ENCODE data around the gene PICALM.
"Not testable (repeated sequence)": the region's sequence is repeated elsewhere in the genome, so short reads cannot be mapped to it uniquely, and the experiment has no call there.

The PICALM gene

DNA sequence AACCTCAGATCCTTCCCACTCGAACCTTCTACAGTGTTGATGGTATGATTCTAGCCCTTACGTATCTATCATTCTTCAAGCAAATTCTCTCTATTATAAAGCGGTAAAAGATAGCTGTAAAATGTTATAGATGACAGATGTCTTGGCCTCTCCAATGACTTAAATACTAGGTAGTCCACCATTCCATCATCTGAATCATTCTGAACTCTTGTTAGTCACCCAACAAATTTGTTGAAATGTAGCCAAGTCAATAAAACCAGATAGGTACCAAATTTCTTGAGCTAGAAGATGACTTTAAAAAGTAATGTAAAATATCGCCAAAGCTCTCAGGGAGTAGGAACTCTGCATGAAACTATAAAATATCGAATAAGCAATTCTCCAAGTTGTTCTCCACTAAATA, 32.6 kb upstream of the PICALM start:
- Mint-ChIP-seq H3K4me3 (no peak overlapping the region), H3K27me3 (ENCODE audit: low read depth) (peaks cover 8% of the 10 kb centered on the region), H3K9me3 (no peaks in the 10 kb centered on the region)

DNA sequence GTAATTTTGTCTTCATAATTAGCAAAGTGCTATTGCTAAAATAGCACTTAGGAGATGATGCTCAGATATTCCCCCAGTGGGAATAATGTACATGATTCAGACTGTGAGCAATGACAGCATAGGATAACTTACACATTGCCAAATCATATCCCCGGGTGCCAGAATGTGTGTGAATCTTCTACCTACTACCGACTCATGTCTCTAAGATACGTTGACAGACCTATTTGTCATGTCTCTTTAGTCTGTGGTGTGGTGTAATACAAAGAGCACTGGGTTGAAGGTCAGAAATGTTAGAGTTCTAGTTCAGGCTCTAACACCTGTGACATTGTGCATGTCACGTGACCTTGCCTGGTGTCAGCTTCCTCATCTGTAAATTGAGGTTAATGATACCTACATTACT, 31.0 kb upstream of the PICALM start:
- Mint-ChIP-seq H3K4me3 (no peak overlapping the region), H3K4me1 (ENCODE audit: low read depth) (no peaks in the 10 kb centered on the region), H3K27me3 (ENCODE audit: low read depth) (peaks cover 8% of the 10 kb centered on the region), H3K27ac (no peak overlapping the region), H3K36me3 (ENCODE audit: low read depth) (peaks cover 2% of the 10 kb centered on the region), H3K9me3 (no peaks in the 10 kb centered on the region)

More for the DNA sequence above, 32.6 kb upstream of the PICALM start:
- Mint-ChIP-seq H3K36me3 (ENCODE audit: low read depth) (peaks cover 2% of the 10 kb centered on the region), H3K27ac (no peak overlapping the region), H3K4me1 (ENCODE audit: low read depth) (no peaks in the 10 kb centered on the region)

DNA sequence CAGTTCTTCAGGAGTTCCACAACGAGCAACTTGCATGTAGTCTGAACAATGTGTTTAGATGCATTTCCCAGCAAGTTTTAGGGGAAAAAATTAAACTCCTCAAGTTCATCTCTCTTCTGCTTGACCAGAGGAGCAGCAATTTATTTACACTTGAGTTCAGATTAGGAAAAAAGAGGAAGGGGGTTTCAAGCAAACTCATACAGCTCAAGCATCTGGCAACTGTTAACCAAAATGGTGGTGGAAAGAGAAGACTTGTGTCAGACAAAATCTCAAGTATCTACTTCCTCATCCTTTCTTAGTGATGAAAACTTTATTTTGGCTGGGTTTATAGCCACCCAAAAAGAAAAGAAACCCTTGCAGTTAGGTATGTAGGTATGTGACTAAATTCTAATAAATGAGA, 29.1 kb upstream of the PICALM start:
- Mint-ChIP-seq H3K36me3 (ENCODE audit: low read depth) (peaks cover 2% of the 10 kb centered on the region), H3K9me3 (no peaks in the 10 kb centered on the region), H3K4me3 (no peak overlapping the region), H3K27me3 (ENCODE audit: low read depth) (peaks cover 8% of the 10 kb centered on the region), H3K4me1 (ENCODE audit: low read depth) (no peaks in the 10 kb centered on the region), H3K27ac (no peak overlapping the region)

DNA sequence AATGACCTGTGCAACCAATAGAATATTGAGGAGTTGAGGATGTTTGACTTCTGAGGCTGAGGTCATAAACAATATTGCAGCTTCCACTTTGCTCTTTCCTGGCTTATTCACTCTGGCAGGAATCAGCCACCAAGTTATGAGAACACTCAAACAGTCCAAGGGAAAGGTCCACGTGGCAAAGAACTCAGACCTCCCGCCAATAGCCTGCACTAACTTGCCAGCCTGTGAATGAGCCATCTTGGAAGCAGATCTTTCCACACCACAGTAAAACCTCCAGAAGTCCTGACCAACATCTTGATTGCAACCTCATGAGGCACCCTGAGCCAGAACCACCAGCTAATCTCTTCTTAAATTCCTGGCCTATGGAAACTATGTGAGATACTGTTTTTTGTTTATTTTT, 22.7 kb upstream of the PICALM start:
- no peak overlapping the region for H3K4me3 Mint-ChIP-seq
- H3K4me1 Mint-ChIP-seq (ENCODE audit: low read depth), result peaks cover 5% of the 10 kb centered on the region
- no peaks in the 10 kb centered on the region for H3K36me3 Mint-ChIP-seq (ENCODE audit: low read depth)
- H3K27ac Mint-ChIP-seq, result no peak overlapping the region
- H3K27me3 Mint-ChIP-seq (ENCODE audit: low read depth), result no peaks in the 10 kb centered on the region
- H3K9me3 Mint-ChIP-seq, result no peaks in the 10 kb centered on the region

DNA sequence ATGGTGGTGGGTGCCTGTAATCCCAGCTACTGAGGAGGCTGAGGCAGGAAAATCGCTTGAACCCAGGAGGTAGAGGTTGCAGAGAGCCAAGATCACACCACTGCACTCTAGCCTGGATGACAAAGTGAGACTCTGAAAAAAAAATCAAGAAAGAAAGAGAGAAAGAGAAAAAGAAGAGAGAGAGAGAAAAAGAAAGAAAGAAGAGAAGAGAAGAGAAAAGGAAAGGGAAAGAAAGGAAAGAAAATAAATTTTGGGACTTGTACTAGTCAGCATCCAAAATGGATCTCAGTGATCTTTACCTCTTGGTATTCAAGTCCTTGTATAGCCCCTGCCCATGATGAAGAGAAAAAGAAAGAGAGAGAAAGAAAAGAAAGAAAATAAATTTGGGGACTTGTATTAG, 22.2 kb upstream of the PICALM start:
- H3K9me3 Mint-ChIP-seq, result no peaks in the 10 kb centered on the region
- no peak overlapping the region for H3K27ac Mint-ChIP-seq
- no peaks in the 10 kb centered on the region for H3K27me3 Mint-ChIP-seq (ENCODE audit: low read depth)
- no peak overlapping the region for H3K4me3 Mint-ChIP-seq
- H3K36me3 Mint-ChIP-seq (ENCODE audit: low read depth), result no peaks in the 10 kb centered on the region
- H3K4me1 Mint-ChIP-seq (ENCODE audit: low read depth), result peaks cover 5% of the 10 kb centered on the region

DNA sequence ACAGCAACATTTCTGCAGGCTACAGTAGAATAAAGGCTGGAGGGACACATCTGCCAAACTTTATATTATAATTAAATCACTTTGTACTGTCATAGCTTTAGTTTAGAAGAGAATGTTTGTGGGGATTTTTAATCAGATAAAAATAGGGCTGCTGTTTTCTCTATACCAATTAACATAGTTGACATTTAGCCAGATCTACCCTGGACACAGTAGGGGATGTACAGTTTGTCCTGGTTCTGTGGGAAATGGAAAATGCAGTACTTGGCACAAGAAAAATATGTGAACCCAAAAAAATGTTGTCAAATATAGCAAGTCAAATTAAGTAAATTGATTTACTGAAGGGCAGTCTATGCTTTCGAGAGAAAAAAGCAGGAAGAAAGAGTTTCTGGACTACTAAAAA, 20.8 kb upstream of the PICALM start:
- Mint-ChIP-seq H3K36me3 (ENCODE audit: low read depth) (no peaks in the 10 kb centered on the region), H3K9me3 (no peaks in the 10 kb centered on the region), H3K27me3 (ENCODE audit: low read depth) (no peaks in the 10 kb centered on the region), H3K27ac (no peak overlapping the region), H3K4me1 (ENCODE audit: low read depth) (peaks cover 5% of the 10 kb centered on the region), H3K4me3 (no peak overlapping the region)

DNA sequence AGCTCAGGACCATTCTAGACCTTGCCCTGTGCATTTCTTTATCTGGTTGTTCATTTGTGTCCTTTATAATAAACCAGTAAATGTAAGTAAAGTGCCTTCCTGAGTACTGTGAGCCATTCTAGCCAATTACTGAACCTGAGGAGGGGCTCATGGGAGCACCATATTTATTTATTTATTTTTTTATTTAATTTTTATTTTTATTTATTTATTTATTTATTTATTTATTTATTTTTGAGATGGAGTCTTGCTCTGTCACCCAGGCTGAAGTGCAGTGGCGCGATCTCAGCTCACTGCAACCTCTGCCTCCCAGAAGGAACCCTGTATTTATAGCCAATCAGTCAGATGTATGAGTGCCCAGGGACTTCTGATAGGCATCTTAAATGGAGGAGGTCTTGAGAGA, 18.8 kb upstream of the PICALM start:
- H3K9me3 Mint-ChIP-seq; H3K4me3 Mint-ChIP-seq; H3K4me1 Mint-ChIP-seq (ENCODE audit: low read depth); H3K27ac Mint-ChIP-seq; H3K36me3 Mint-ChIP-seq (ENCODE audit: low read depth); H3K27me3 Mint-ChIP-seq (ENCODE audit: low read depth): not testable (repeated sequence)

DNA sequence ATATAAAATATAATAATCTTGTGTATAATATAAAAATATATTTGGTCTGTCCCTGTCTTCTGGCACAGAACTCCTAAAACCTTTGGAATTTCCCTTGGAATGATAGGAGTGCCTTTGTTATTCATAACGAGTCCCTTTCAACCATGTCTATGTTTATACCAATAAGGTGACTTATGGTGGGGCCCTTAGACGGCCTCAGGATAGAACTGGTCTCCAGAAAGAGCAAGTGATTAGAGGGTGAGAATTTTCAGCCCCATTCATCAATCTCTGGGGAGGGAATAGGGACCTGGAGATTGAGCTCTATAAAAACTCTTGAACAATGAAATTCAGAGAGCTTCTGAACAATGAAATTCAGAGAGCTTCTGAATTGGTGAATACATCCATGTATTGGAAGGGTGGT, 18.4 kb upstream of the PICALM start:
- no peaks in the 10 kb centered on the region for H3K36me3 Mint-ChIP-seq (ENCODE audit: low read depth)
- H3K4me3 Mint-ChIP-seq, result no peak overlapping the region
- H3K9me3 Mint-ChIP-seq, result no peaks in the 10 kb centered on the region
- H3K27me3 Mint-ChIP-seq (ENCODE audit: low read depth), result peaks cover 5% of the 10 kb centered on the region
- H3K27ac Mint-ChIP-seq, result no peak overlapping the region
- peaks cover 5% of the 10 kb centered on the region for H3K4me1 Mint-ChIP-seq (ENCODE audit: low read depth)

DNA sequence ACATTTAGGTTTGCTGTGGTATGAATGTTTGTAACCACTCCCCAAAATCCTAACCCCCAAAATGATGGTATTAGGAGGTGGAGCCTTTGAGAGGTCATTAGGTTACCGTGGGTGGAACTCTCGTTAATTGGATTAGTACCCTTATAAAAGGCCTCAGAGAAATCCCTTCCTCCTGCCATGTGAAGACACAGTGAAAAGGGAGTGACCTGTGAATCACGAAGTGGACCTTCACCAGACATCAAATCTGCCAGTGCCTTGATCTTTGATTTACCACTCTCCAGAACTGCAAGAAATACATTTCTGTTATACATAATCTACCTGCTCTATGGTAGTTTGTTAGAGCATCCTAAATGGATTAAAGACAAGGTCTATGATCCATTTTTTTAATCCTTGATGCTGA, 12.6 kb upstream of the PICALM start:
- peaks cover 13% of the 10 kb centered on the region for H3K27me3 Mint-ChIP-seq (ENCODE audit: low read depth)
- no peaks in the 10 kb centered on the region for H3K4me1 Mint-ChIP-seq (ENCODE audit: low read depth)
- H3K4me3 Mint-ChIP-seq, result no peak overlapping the region
- H3K36me3 Mint-ChIP-seq (ENCODE audit: low read depth), result peaks cover 1% of the 10 kb centered on the region
- H3K27ac Mint-ChIP-seq, result no peak overlapping the region
- H3K9me3 Mint-ChIP-seq, result no peaks in the 10 kb centered on the region

DNA sequence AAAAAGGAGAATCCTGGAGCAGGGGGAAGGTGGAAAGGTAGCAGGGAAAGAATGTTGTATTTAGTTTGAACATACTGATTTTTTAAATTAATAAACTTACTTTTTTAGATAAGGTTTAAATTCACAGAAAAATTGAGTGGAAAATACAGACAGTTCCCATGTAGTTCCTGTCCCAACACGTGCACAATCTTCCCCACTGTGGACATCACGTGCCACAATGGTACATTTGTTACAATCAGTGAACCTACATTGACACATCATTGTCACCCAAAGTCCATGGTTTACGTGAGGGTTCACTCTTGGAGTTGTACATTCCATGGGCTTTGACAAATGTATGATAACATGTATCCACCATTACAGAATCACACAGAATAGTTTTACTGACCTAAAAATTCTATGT, 10.5 kb upstream of the PICALM start:
- Mint-ChIP-seq H3K27me3 (ENCODE audit: low read depth) (peaks cover 15% of the 10 kb centered on the region), H3K36me3 (ENCODE audit: low read depth) (peaks cover 1% of the 10 kb centered on the region), H3K4me1 (ENCODE audit: low read depth) (no peaks in the 10 kb centered on the region), H3K27ac (no peak overlapping the region), H3K9me3 (no peaks in the 10 kb centered on the region), H3K4me3 (no peak overlapping the region)

DNA sequence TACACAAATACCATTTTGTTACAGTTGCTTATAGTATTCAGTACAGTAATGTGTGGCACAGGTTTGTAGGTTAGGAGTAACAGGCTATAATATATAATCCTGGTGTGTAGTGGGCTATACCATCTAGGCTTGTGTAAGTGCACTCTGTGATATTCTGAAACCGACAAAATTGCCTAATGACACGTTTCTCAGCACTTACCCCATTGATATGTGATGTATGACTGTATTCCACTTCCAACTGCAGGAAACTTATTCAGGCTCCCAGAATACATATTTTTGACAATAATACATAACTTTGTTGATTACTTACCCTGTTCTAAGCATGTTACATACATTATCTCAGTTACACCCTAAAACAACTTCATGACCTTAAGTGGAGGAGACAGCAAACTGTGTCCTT, 5.1 kb upstream of the PICALM start:
- peaks cover 14% of the 10 kb centered on the region for H3K4me1 Mint-ChIP-seq (ENCODE audit: low read depth)

DNA sequence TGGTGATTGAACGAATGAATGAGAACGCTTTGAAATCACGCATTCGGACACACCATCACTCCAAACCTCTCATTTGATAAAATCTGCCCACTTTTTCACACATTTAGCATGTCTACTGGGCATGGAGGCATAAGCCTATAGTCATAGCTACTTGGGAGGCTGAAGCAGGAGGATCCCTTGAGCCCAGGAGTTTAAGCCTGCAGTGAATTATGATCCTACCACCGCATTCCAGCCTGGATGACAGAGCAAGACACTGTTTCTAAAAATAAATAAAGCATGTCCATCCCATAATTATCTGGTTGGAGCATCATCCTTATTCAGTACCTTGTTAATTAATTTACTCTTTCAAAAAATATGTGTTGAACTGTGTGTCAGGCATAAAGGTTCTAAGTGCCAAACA, 3.3 kb upstream of the PICALM start:
- no peak overlapping the region for H3K27ac Mint-ChIP-seq
- H3K9me3 Mint-ChIP-seq, result no peaks in the 10 kb centered on the region

More for the DNA sequence above, 5.1 kb upstream of the PICALM start:
- no peaks in the 10 kb centered on the region for H3K9me3 Mint-ChIP-seq
- no peak overlapping the region for H3K27ac Mint-ChIP-seq
- H3K27me3 Mint-ChIP-seq (ENCODE audit: low read depth), result peaks cover 9% of the 10 kb centered on the region
- no peaks in the 10 kb centered on the region for H3K36me3 Mint-ChIP-seq (ENCODE audit: low read depth)
- no peak overlapping the region for H3K4me3 Mint-ChIP-seq

DNA sequence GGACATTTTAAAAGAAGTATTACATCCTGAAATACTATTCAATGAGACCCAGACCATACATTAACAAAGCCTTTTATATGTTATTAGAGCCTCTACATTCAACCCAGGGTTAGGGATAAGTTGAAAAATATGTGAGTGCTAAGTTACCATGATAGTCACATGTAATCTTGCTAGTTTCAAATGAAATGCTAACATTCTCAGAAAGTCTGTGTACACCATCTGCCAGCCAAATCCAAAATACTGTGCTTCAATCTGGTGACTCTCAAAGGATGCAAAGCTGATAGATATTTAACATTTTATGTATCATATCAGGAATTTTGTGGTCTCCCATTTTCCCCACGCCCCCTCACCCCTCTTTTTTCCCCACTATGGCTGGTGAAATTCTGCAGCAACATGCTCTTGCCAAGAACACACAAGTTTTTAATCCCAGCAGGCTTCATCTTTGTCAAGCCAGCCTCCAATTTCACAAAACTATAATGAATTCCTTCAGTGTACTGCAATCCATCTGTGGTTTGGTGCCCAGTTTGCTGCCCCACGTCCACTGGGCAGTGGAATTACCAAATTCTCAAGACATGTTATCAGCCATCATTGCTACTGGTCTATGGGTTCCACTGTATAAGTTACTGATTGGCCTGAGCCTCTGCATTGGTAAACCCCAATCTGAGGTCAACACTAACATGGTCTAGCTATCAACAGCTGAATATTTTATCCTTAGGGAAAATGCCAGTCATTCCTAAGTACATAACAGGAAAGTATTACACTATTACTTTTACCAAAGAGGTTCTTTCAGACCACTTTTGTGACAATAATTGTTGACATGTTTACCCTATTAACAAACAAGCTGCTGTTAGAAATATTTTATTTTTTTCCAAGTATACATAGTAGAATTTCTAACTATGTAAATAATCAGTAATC, 1.5 kb upstream of the PICALM start:
- peak overlapping the region; percentile 89 for H3K27ac Mint-ChIP-seq
- H3K4me3 Mint-ChIP-seq, result peak overlapping the region; percentile 71
- peaks cover 13% of the 10 kb centered on the region for H3K36me3 Mint-ChIP-seq (ENCODE audit: low read depth)
- H3K9me3 Mint-ChIP-seq, result no peaks in the 10 kb centered on the region
- peaks cover 26% of the 10 kb centered on the region for H3K4me1 Mint-ChIP-seq (ENCODE audit: low read depth)
- H3K27me3 Mint-ChIP-seq (ENCODE audit: low read depth), result no peaks in the 10 kb centered on the region

More for the DNA sequence above, 3.3 kb upstream of the PICALM start:
- peaks cover 5% of the 10 kb centered on the region for H3K27me3 Mint-ChIP-seq (ENCODE audit: low read depth)
- H3K4me3 Mint-ChIP-seq, result no peak overlapping the region
- peaks cover 14% of the 10 kb centered on the region for H3K4me1 Mint-ChIP-seq (ENCODE audit: low read depth)
- H3K36me3 Mint-ChIP-seq (ENCODE audit: low read depth), result peaks cover 8% of the 10 kb centered on the region

DNA sequence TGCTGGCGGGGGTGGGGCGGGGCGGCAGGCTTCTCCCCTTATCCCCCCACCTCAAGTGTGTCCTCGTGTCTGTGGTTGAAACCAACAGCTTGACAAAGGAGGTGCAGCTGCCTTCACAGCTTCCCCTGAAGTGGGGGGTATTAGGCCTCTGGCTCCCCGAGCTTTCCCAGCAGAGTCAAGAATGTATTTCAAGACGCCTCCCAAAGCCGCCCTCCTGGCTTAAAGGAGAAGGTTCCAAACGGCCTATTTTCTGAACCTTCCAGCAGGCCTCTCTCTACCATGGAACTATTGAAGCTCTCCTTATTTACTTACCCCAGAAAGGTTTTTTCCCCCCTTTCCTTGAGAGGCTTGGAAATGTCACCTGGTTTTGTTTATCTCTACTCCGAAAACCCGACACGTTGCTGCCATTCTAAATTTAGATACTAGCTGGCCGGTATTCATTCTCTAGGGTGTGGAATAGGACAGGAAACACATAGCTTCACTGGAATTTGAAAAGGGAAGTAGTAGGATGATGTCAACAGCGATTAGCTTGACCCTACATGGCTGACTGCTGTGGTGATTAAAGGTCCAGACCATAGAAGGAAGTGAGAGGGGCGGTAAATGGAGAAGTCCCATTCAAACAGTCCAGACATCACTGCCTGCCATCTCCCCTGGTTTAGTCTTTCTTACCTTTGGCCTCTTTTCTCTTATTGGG, 671 bp upstream of the PICALM start:
- Mint-ChIP-seq H3K27me3 (ENCODE audit: low read depth) (no peaks in the 10 kb centered on the region), H3K4me1 (ENCODE audit: low read depth) (peaks cover 29% of the 10 kb centered on the region), H3K36me3 (ENCODE audit: low read depth) (peaks cover 13% of the 10 kb centered on the region), H3K9me3 (no peaks in the 10 kb centered on the region), H3K27ac (peak overlapping the region; percentile 89), H3K4me3 (peak overlapping the region; percentile 71)

Measured in T-helper 1 cell treated with Interleukin-12 subunit alpha and Interleukin-12 subunit beta and Interleukin-4 antibody, amounts not matched to agents 30 μg/mL and 1 μg/mL, for 36 hours (primary cell).